Measurements from ENCODE around the gene RCOR1. TPM values are rescaled to one million over a fixed set of nuclear protein-coding genes. Genes with fewer than 3 reads are reported as not detected.

RCOR1 gene
- total and polyA plus RNA-seq, 10 donors, result 3.7 to 30.6 (median 21.1) TPM

DNA sequence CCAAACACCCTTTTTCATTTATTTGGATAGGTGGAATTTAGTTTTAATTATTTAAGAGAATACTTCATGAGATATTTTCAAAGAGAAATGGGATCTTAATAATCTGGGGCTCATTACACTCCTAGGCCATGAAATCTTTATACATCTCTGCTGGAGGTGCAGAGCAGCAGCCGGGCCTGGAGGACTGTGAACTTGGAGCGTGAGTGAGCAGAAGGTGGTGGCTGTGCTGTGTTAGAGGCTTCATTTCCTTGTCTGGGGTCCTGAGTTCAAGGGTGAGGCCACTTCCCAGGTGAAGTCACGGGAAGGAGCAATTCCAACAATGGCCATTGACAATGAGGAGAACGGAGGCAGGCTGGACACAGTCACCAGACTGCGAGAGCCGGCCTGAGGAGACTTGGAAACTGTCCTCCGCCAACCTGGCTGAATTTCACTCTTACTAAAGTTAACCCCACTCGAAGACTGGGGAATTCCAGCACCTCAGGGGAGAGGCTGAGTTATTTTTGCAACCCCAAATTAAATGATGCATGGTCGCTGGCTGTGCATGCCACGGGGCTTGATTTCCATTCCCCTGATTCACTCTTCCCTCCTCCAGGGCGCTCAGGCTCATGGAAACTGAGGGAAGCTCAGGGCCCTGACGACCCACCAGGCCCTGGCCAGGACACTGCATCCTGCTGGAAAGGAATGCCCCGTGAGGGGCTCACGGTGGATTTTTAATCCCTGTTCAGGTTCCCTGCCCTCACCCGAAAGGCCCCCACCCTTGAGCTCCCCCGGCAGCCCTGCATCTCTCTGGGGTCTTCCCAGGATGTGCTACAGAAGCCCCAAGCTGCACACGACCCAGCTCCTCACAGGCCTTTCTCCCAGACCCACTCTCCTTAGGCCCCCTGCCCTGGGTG, 162.2 kb downstream of the RCOR1 start:
- H3K27me3 ChIP-seq (replicated peaks in 1 of 7), result no peaks in the 10 kb centered on the region
- no peak overlapping the region for H3K4me3 ChIP-seq
- peaks cover 0 to 19% (median 3%) of the 10 kb centered on the region in 6 donors for H3K4me1 ChIP-seq
- WGBS, 5 donors, result 67 to 79% (median 76%) methylated on average over 15 to 17 of the region's 17 CpGs
- no peak overlapping the region for H3K27ac ChIP-seq
- no peak for TF ChIP-seq POLR2AphosphoS5 (IDR thresholded peaks at IDR 0.05)
- TF ChIP-seq, protein P1, sequence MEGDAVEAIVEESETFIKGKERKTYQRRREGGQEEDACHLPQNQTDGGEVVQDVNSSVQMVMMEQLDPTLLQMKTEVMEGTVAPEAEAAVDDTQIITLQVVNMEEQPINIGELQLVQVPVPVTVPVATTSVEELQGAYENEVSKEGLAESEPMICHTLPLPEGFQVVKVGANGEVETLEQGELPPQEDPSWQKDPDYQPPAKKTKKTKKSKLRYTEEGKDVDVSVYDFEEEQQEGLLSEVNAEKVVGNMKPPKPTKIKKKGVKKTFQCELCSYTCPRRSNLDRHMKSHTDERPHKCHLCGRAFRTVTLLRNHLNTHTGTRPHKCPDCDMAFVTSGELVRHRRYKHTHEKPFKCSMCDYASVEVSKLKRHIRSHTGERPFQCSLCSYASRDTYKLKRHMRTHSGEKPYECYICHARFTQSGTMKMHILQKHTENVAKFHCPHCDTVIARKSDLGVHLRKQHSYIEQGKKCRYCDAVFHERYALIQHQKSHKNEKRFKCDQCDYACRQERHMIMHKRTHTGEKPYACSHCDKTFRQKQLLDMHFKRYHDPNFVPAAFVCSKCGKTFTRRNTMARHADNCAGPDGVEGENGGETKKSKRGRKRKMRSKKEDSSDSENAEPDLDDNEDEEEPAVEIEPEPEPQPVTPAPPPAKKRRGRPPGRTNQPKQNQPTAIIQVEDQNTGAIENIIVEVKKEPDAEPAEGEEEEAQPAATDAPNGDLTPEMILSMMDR (IDR thresholded peaks at IDR 0.05 in 8 of 11, conservative IDR thresholded peaks at IDR 0.05 in 3 of 11), result no peak
- no peak for TF ChIP-seq POLR2A (IDR thresholded peaks at IDR 0.05)
- H3K36me3 ChIP-seq, result peaks cover 0 to 11% (median 0%) of the 10 kb centered on the region in 6 donors
- intact Hi-C loops (cut with DNase I; ENCODE audit: low total_unique reads), result no loop called here
- no peak for DNase-seq
- H3K9me3 ChIP-seq, result no peaks in the 10 kb centered on the region

DNA sequence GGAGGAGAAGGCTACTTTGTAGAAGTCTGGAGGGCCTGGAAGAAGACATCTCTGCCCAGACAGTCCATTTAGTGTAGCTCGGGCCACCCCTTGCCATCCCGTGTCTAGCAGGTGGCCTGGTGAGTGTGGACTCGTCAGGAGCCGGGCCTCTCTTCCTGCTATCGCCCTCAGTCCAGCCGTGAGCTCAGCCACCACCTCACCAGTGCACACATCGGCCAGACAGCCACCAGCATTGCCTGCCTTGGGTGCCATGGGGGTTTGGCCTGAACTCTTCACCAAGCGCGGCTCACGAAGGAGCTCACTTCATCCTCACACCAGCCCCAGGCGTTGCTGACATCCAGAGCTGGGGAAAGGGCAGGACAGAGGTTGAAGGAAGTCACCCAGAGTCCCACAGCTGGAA, 165.2 kb downstream of the RCOR1 start:
- Histone ChIP-seq H3K4me3 (no peak overlapping the region), H3K27ac (no peak overlapping the region), H3K27me3 (replicated peaks in 1 of 7) (no peaks in the 10 kb centered on the region), H3K36me3 (no peaks in the 10 kb centered on the region), H3K4me1 (peaks cover 0 to 27% (median 7%) of the 10 kb centered on the region in 6 donors), H3K9me3 (no peaks in the 10 kb centered on the region)
- no peak for DNase-seq
- TF ChIP-seq, protein P1 (IDR thresholded peaks at IDR 0.05 in 8 of 11, conservative IDR thresholded peaks at IDR 0.05 in 3 of 11), result no peak
- TF ChIP-seq POLR2AphosphoS5 (IDR thresholded peaks at IDR 0.05), result no peak
- no peak for TF ChIP-seq POLR2A (IDR thresholded peaks at IDR 0.05)
- 73 to 95% (median 88%) methylated on average over 11 of the region's 11 CpGs for WGBS, 5 donors
- intact Hi-C loops (cut with DNase I; ENCODE audit: low total_unique reads), result no loop called here

DNA sequence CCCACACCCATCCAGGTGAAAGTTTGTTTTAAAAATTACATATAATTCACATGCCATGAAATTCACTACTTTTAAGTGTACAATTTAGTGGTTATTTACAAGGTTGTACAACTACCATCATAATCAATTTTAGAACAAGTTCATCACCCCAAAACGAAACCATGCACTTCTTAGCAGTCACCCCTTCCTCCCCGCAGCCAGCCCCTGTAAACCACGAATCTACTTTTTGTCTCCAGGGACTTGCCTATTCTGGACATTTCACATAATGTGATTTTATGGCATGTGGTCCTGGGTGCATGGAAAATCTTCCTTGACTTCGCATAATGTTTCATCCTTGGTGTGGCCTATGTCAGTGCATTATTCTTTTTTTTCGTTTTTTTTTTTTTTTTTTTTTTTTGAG, 165.6 kb downstream of the RCOR1 start:
- WGBS, 5 donors, result 70 to 84% (median 75%) methylated on average over 5 of the region's 5 CpGs
- DNase-seq, result no peak
- H3K4me1 ChIP-seq, result peaks cover 0 to 27% (median 7%) of the 10 kb centered on the region in 6 donors
- no peaks in the 10 kb centered on the region for H3K9me3 ChIP-seq
- H3K36me3 ChIP-seq, result no peaks in the 10 kb centered on the region
- intact Hi-C loops (cut with DNase I; ENCODE audit: low total_unique reads), result no loop called here
- no peak overlapping the region for H3K4me3 ChIP-seq
- no peaks in the 10 kb centered on the region for H3K27me3 ChIP-seq (replicated peaks in 1 of 7)
- TF ChIP-seq POLR2A (IDR thresholded peaks at IDR 0.05) (no peak), POLR2AphosphoS5 (IDR thresholded peaks at IDR 0.05) (no peak)
- TF ChIP-seq, protein P1 (IDR thresholded peaks at IDR 0.05 in 8 of 11, conservative IDR thresholded peaks at IDR 0.05 in 3 of 11), result no peak
- no peak overlapping the region for H3K27ac ChIP-seq

DNA sequence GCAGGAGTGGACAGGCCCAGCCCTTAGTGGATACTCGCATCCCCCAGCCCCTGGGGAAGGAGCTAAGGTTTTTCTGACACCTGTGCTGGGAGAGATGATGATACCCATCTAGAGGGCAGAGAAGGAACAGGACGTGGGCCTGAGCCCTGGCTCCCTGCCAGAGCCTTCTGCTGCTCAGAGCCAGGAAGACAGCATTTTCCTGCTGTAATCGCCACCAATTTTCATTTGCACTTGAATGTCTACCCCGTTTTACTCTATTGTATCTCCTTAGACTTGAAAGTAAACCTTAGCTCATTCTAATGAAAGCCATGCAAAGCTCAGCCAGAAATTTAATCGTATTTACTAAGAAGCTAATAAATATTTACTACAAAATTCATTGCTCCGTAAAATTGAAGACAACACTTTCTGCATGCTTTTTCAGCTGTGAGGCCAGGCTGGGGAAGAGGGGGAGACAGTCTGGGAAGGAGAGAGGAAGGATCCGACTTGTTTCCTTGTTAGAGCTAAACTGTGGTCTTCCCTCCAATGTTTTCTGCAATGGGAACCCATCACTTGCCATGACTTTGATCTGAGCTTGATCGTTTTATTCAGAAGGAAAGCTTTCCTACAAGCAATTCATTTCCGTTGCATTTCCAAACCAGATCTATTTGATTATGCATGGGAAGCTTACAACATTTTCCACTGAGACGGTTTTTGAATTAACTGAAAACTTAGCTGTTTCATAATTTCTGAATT, 167.2 kb downstream of the RCOR1 start:
- intact Hi-C loops (cut with DNase I; ENCODE audit: low total_unique reads), result no loop called here

More for the DNA sequence above, 167.2 kb downstream of the RCOR1 start:
- Histone ChIP-seq H3K36me3 (no peaks in the 10 kb centered on the region), H3K27me3 (replicated peaks in 1 of 7) (no peaks in the 10 kb centered on the region), H3K4me3 (no peak overlapping the region), H3K4me1 (peaks cover 0 to 30% (median 18%) of the 10 kb centered on the region in 6 donors), H3K27ac (no peak overlapping the region), H3K9me3 (no peaks in the 10 kb centered on the region)
- no peak for DNase-seq
- TF ChIP-seq, protein P1 (IDR thresholded peaks at IDR 0.05 in 8 of 11, conservative IDR thresholded peaks at IDR 0.05 in 3 of 11), result no peak
- TF ChIP-seq POLR2AphosphoS5 (IDR thresholded peaks at IDR 0.05), result no peak
- no peak for TF ChIP-seq POLR2A (IDR thresholded peaks at IDR 0.05)
- WGBS, 5 donors, result 54 to 66% (median 61%) methylated on average over 10 of the region's 10 CpGs
